CD4-positive, alpha-beta T cell (primary cell): ENCODE results near the gene PKNOX2. TPM values are rescaled to one million over a fixed set of nuclear protein-coding genes. Genes with fewer than 3 reads are reported as not detected.

Experiments
- ATAC-seq: fragments of 200-7000 bp; cut with Tn5 transposase; one replicate; pipeline ENCODE4 v1.10.0; 2022; ENCODE audit warnings: mild to moderate bottlenecking; ENCODE audit not compliant: poor library complexity
- CTCF ChIA-PET: fragments of 350-600 bp; sonication (Branson Sonifier 250); formaldehyde crosslinking; loops from one replicate; lab custom pipeline; 2021; ENCODE audit warnings: antibody characterized with exemption, inconsistent platforms; lab: Charles Lee
- POLR2A ChIA-PET: fragments of 350-600 bp; sonication (Branson Sonifier 250); formaldehyde crosslinking; loops from one replicate; lab custom pipeline; 2021; ENCODE audit warnings: antibody characterized with exemption, inconsistent platforms; lab: Charles Lee
- DNase-seq, 14 experiments: peaks; one replicate each; pipeline ENCODE4 v3.0.0-alpha.2; 2013 to 2020; ENCODE audit warnings: mixed read lengths in 2 of 14
- H3K27ac ChIP-seq, 2 donors: one replicate each; pipeline versions ENCODE4 v1.5.1 to v1.7.0; 2013; ENCODE audit warnings: low read length in 2 of 2, low read depth in 1 of 2, mild to moderate bottlenecking in 1 of 2
- H3K27me3 ChIP-seq, 2 experiments: 1 replicate in 1 of 2; 2 replicates in 1 of 2; pipeline versions ENCODE4 v1.6.1 to v1.7.0; 2013; ENCODE audit warnings: low read length in 2 of 2, control low read depth in 1 of 2, mild to moderate bottlenecking in 1 of 2, moderate library complexity in 1 of 2; ENCODE audit not compliant: insufficient read depth in 2 of 2, control insufficient read depth in 1 of 2
- H3K36me3 ChIP-seq: one replicate; pipeline ENCODE4 v1.6.1; 2013; ENCODE audit warnings: low read length, control low read depth; ENCODE audit not compliant: insufficient read depth
- H3K4me1 ChIP-seq: one replicate; pipeline ENCODE4 v1.6.1; 2013; ENCODE audit warnings: low read length, control low read depth; ENCODE audit not compliant: insufficient read depth
- H3K4me3 ChIP-seq: one replicate; pipeline ENCODE4 v1.5.1; 2013; ENCODE audit warnings: mild to moderate bottlenecking, low read length, moderate library complexity
- H3K9me3 ChIP-seq, 2 experiments: 1 replicate in 1 of 2; 2 replicates in 1 of 2; pipeline versions ENCODE4 v1.6.1 to v1.7.0; 2013; ENCODE audit warnings: low read length in 2 of 2, mild to moderate bottlenecking in 2 of 2, control low read depth in 1 of 2, moderate library complexity in 1 of 2; ENCODE audit not compliant: control insufficient read depth in 1 of 2, insufficient read depth in 1 of 2
- H3K27ac Mint-ChIP-seq: one replicate; pipeline ENCODE4 v1.8.0; 2020; ENCODE audit warnings: mixed read lengths
- H3K27me3 Mint-ChIP-seq: one replicate; pipeline ENCODE4 v1.8.0; 2021; ENCODE audit warnings: mixed read lengths
- H3K36me3 Mint-ChIP-seq: one replicate; pipeline ENCODE4 v1.8.0; 2021; ENCODE audit warnings: low read depth, mixed read lengths
- H3K4me1 Mint-ChIP-seq: one replicate; pipeline ENCODE4 v1.8.0; 2021; ENCODE audit warnings: low read depth, mixed read lengths
- H3K4me3 Mint-ChIP-seq: one replicate; pipeline ENCODE4 v1.8.0; 2020; ENCODE audit warnings: mild to moderate bottlenecking, mixed read lengths
- H3K9me3 Mint-ChIP-seq: one replicate; pipeline ENCODE4 v1.8.0; 2020; ENCODE audit warnings: mixed read lengths
- intact Hi-C, 2 experiments: fragments of 100-400 bp; cut with DNase I in 1 of 2; cut with micrococcal nuclease in 1 of 2; formaldehyde crosslinking; loops; one replicate each; pipeline versions ENCODE4 v1.15.1 to v1.9.0; 2023 to 2025; cut with DNase I, micrococcal nuclease
- total RNA-seq, 174 experiments: library from RNA in 2 of 174; stranded (reverse) in 2 of 174; gene quantifications; one replicate each; pipeline ENCODE4 v1.2.3 and lab custom pipeline; 2021 to 2026
- TF ChIP-seq, protein P1 (sequence below): fragments of 200-600 bp; IDR thresholded peaks from one replicate; pipeline ENCODE4 v1.8.0; 2022; ENCODE audit warnings: antibody characterized with exemption, mild to moderate bottlenecking

Gene PKNOX2
- total RNA-seq, 2 experiments from 2014 or later, result not detected

DNA sequence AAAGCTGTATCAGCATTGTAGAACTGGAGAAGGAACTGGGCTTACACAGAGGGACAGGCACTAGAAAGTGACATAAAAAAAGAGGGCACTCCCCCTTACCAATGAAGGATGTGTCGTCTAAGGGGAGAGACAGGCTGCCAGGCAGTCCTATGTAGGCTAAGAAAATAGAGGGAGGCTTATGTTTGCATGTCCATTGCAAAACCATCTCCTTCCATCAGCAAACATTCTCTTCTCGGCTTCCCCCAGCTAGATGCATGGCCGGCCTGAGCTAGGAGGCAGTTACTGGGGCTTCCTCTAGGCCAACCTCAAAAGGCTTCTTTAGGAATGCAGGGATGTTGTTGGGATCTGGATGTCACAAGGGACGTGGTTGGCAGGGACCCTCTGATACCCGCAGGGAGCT, 139.1 kb downstream of the PKNOX2 start:
- no peaks in the 10 kb centered on the region for H3K4me1 ChIP-seq
- no peak overlapping the region for H3K4me3 Mint-ChIP-seq
- H3K9me3 ChIP-seq, result no peaks in the 10 kb centered on the region
- ATAC-seq (no peak), DNase-seq (no peak)
- peaks cover 0 to 2% of the 10 kb centered on the region in 2 experiments for H3K27me3 ChIP-seq
- POLR2A ChIA-PET, result no interaction called here
- H3K36me3 ChIP-seq, result no peaks in the 10 kb centered on the region
- no peak overlapping the region for H3K4me3 ChIP-seq
- no peaks in the 10 kb centered on the region for H3K4me1 Mint-ChIP-seq
- intact Hi-C loops, result no loop called here
- TF ChIP-seq, protein P1, sequence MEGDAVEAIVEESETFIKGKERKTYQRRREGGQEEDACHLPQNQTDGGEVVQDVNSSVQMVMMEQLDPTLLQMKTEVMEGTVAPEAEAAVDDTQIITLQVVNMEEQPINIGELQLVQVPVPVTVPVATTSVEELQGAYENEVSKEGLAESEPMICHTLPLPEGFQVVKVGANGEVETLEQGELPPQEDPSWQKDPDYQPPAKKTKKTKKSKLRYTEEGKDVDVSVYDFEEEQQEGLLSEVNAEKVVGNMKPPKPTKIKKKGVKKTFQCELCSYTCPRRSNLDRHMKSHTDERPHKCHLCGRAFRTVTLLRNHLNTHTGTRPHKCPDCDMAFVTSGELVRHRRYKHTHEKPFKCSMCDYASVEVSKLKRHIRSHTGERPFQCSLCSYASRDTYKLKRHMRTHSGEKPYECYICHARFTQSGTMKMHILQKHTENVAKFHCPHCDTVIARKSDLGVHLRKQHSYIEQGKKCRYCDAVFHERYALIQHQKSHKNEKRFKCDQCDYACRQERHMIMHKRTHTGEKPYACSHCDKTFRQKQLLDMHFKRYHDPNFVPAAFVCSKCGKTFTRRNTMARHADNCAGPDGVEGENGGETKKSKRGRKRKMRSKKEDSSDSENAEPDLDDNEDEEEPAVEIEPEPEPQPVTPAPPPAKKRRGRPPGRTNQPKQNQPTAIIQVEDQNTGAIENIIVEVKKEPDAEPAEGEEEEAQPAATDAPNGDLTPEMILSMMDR, result no peak
- H3K9me3 Mint-ChIP-seq, result no peaks in the 10 kb centered on the region
- H3K27me3 Mint-ChIP-seq, result peaks cover 3% of the 10 kb centered on the region
- CTCF ChIA-PET, result no interaction called here
- no peak overlapping the region for H3K27ac Mint-ChIP-seq
- H3K36me3 Mint-ChIP-seq, result no peaks in the 10 kb centered on the region
- no peak overlapping the region for H3K27ac ChIP-seq

DNA sequence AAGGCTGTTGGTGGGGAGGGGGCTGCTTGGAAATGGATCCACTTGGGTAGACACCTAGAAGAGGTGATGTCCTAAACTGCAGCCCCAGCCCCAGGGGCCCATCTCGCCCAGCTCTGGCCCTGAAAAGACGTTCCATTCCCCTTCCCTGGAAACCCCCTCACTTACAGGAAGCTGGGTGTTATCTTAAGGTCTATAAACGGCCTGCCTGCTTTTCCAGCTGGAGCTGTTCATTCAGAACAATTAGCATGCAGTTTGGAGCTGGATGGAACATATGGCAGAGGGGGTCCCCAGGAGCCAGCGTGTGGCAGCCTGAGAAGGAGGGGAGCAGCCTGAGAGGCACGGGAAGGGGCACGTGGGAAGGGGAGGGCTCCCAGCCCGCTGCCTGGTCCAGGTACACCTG, 139.6 kb downstream of the PKNOX2 start:
- Mint-ChIP-seq H3K27me3 (peaks cover 7% of the 10 kb centered on the region), H3K36me3 (no peaks in the 10 kb centered on the region), H3K27ac (no peak overlapping the region), H3K4me1 (no peaks in the 10 kb centered on the region), H3K9me3 (no peaks in the 10 kb centered on the region), H3K4me3 (no peak overlapping the region)
- no peaks in the 10 kb centered on the region for H3K9me3 ChIP-seq
- peaks cover 0 to 2% of the 10 kb centered on the region in 2 experiments for H3K27me3 ChIP-seq
- ATAC-seq (no peak), DNase-seq (no peak)
- CTCF ChIA-PET, result no interaction called here
- intact Hi-C loops, result no loop called here
- no peaks in the 10 kb centered on the region for H3K36me3 ChIP-seq
- TF ChIP-seq, protein P1, result no peak
- no peak overlapping the region for H3K27ac ChIP-seq
- H3K4me3 ChIP-seq, result no peak overlapping the region
- H3K4me1 ChIP-seq, result no peaks in the 10 kb centered on the region
- POLR2A ChIA-PET, result no interaction called here

DNA sequence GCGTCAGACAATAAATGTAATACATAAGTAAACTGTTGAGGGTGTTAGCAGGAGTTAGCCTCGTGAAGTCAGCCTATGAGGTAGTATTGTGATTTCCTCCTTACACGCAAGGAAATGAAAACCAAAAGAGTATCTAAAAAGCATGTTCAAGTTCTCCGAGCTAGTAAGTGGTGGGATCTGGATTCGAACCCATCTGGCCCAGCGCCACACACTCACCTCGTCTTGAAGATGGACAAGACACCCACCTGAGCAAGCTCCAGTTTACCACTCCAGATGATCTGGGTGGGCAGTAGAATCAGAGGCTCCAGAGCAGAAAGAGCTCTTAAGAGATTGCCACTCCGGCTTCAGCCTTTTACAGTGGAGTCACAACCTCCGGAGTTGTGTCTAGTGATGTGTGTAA, 140.3 kb downstream of the PKNOX2 start:
- Mint-ChIP-seq H3K4me3 (no peak overlapping the region), H3K27ac (no peak overlapping the region), H3K27me3 (peaks cover 12% of the 10 kb centered on the region), H3K36me3 (no peaks in the 10 kb centered on the region), H3K9me3 (no peaks in the 10 kb centered on the region), H3K4me1 (no peaks in the 10 kb centered on the region)
- no peak for DNase-seq
- Histone ChIP-seq H3K4me1 (no peaks in the 10 kb centered on the region), H3K4me3 (no peak overlapping the region), H3K27me3 (peaks cover 0 to 2% of the 10 kb centered on the region in 2 experiments), H3K27ac (no peak overlapping the region), H3K9me3 (no peaks in the 10 kb centered on the region), H3K36me3 (no peaks in the 10 kb centered on the region)
- intact Hi-C loops, result no loop called here
- CTCF ChIA-PET, result interaction anchor here (1.5 kb wide), 1 partner anchor 15 kb away, joined by 3 read pairs; no protein-coding TSS in a partner anchor
- TF ChIP-seq, protein P1, result no peak
- POLR2A ChIA-PET, result no interaction called here
- ATAC-seq, result no peak
